Stimulated activated CD4-positive, alpha-beta T cell treated with anti-CD3 and anti-CD28 coated beads, TNF-alpha, amount 100 ng/mL, for 48 hours (primary cell): ENCODE data around the gene TMEM101.
A peak's percentile ranks its signal among the peaks of the same experiment; 100 is the strongest.
"Not testable (repeated sequence)": the region's sequence is repeated elsewhere in the genome, so short reads cannot be mapped to it uniquely, and the experiment has no call there.

Source experiments
- DNase-seq, 3 donors: peaks; one replicate each; pipeline ENCODE4 v3.0.0-alpha.2; 2020; ENCODE audit warnings: low read depth in 3 of 3

TMEM101 gene

GRCh38 chr17:44014437-44015172, at the start of gene TMEM101:
Gene TMEM101 (minus strand): TSS chr17:44014963. CDS start chr17:44014952, 11 bp downstream.
- DNase-seq = peak; percentile 79 to 84 (median 79)

GRCh38 chr17:44063704-44064639, 49.2 kb upstream of the TMEM101 start:
- DNase-seq = no peak

- DNase-seq = no peak
These were observed 48.1 kb upstream of the TMEM101 start for GRCh38 chr17:44062871-44063270.

- no peak for DNase-seq
These were observed 46.7 kb upstream of the TMEM101 start for GRCh38 chr17:44061446-44061845.

- no peak for DNase-seq
These were observed 44.5 kb upstream of the TMEM101 start for GRCh38 chr17:44059101-44059892.

- no peak for DNase-seq
These were observed 38.5 kb upstream of the TMEM101 start for GRCh38 chr17:44053125-44053872.

- no peak for DNase-seq
These were observed 34.7 kb upstream of the TMEM101 start for GRCh38 chr17:44049294-44050060.

GRCh38 chr17:44046893-44047292, 32.1 kb upstream of the TMEM101 start:
- not testable (repeated sequence) for DNase-seq

GRCh38 chr17:44045486-44045885, 30.7 kb upstream of the TMEM101 start:
- no peak for DNase-seq

GRCh38 chr17:44044071-44044470, 29.3 kb upstream of the TMEM101 start:
- no peak for DNase-seq

- no peak for DNase-seq
These were observed 28.5 kb upstream of the TMEM101 start for GRCh38 chr17:44043272-44043696.

- DNase-seq = no peak
These were observed 25.3 kb upstream of the TMEM101 start for GRCh38 chr17:44039829-44040635.

GRCh38 chr17:44038604-44039011, 23.8 kb upstream of the TMEM101 start:
- DNase-seq = no peak

- no peak for DNase-seq
These were observed 22.7 kb upstream of the TMEM101 start for GRCh38 chr17:44037471-44037870.

GRCh38 chr17:44034688-44035087, 19.9 kb upstream of the TMEM101 start:
- DNase-seq = not testable (repeated sequence)

GRCh38 chr17:44033861-44034408, 19.2 kb upstream of the TMEM101 start:
- DNase-seq = no peak

- DNase-seq = no peak
These were observed 15.7 kb upstream of the TMEM101 start for GRCh38 chr17:44030482-44030881.

GRCh38 chr17:44029736-44030135, 15.0 kb upstream of the TMEM101 start:
- no peak for DNase-seq

- DNase-seq = no peak
These were observed 10.1 kb upstream of the TMEM101 start for GRCh38 chr17:44024853-44025252.
